GM12878 (cell line): ENCODE results near the gene RAB24. TPM values are rescaled to one million over a fixed set of nuclear protein-coding genes. Genes with fewer than 3 reads are reported as not detected.
A peak's percentile ranks its signal among the peaks of the same experiment; 100 is the strongest.

Experiments used
- BCL11A ChIP-seq: IDR thresholded peaks from 2 replicates; pipeline ENCODE4 v1.6.1; 2011; ENCODE audit warnings: low read depth, low read length
- BRCA1 ChIP-seq: IDR thresholded peaks from 2 replicates; pipeline ENCODE4 v1.6.1; 2011; ENCODE audit warnings: low read depth, low read length, improper control_type of control experiment
- CBFB ChIP-seq: IDR thresholded peaks from 2 replicates; pipeline ENCODE4 v1.6.1; 2016; ENCODE audit warnings: antibody characterized with exemption, low read depth
- CHD2 ChIP-seq: IDR thresholded peaks from 2 replicates; pipeline ENCODE4 v1.6.1; 2011; ENCODE audit warnings: low read depth, low read length, improper control_type of control experiment, borderline replicate concordance
- E2F8 ChIP-seq: fragments of 450-650 bp; IDR thresholded peaks from 2 replicates; pipeline ENCODE4 v1.6.1; 2018; ENCODE audit warnings: mild to moderate bottlenecking, low read depth, moderate library complexity; ENCODE audit not compliant: partially characterized antibody
- FOXK2 ChIP-seq: fragments of 450-650 bp; IDR thresholded peaks from 2 replicates; pipeline ENCODE4 v1.6.1; 2017; ENCODE audit warnings: mild to moderate bottlenecking, moderate library complexity
- KDM1A ChIP-seq: fragments of 200-600 bp; sonication (generic); IDR thresholded peaks from 2 replicates; pipeline ENCODE4 v1.6.1; 2016; ENCODE audit warnings: borderline replicate concordance
- MXI1 ChIP-seq: fragments of 150-350 bp; IDR thresholded peaks from 2 replicates; pipeline ENCODE4 v1.6.1; 2011; ENCODE audit warnings: low read depth, mild to moderate bottlenecking, inconsistent platforms, low read length, improper control_type of control experiment
- NFYA ChIP-seq: IDR thresholded peaks from 2 replicates; pipeline ENCODE4 v1.6.1; 2011; ENCODE audit warnings: low read depth, mild to moderate bottlenecking, low read length, improper control_type of control experiment, borderline replicate concordance
- PAX8 ChIP-seq: fragments of 450-650 bp; IDR thresholded peaks from 2 replicates; pipeline ENCODE4 v1.6.1; 2017; ENCODE audit warnings: mild to moderate bottlenecking, moderate library complexity
- POLR2A ChIP-seq: IDR thresholded peaks from 2 replicates; pipeline ENCODE4 v1.6.1; 2011; ENCODE audit warnings: low read depth, mild to moderate bottlenecking, low read length
- SMAD1 ChIP-seq: fragments of 450-650 bp; IDR thresholded peaks from 2 replicates; pipeline ENCODE4 v1.6.1; 2018; ENCODE audit warnings: mild to moderate bottlenecking, low read depth; ENCODE audit not compliant: partially characterized antibody
- SMARCA5 ChIP-seq: fragments of 450-650 bp; IDR thresholded peaks from 2 replicates; pipeline ENCODE4 v1.6.1; 2017; ENCODE audit warnings: mild to moderate bottlenecking
- SPI1 ChIP-seq: IDR thresholded peaks from 2 replicates; pipeline ENCODE4 v1.6.1; 2011; ENCODE audit warnings: low read depth, mild to moderate bottlenecking, low read length, moderate library complexity, borderline replicate concordance; ENCODE audit not compliant: insufficient read depth
- STAT1 ChIP-seq: fragments of 450-650 bp; conservative IDR thresholded peaks from 2 replicates; pipeline ENCODE4 v1.6.1; 2014; ENCODE audit warnings: antibody characterized with exemption, mild to moderate bottlenecking
- TAF1 ChIP-seq: IDR thresholded peaks from 2 replicates; pipeline ENCODE4 v1.6.1; 2011; ENCODE audit warnings: mild to moderate bottlenecking, low read depth, low read length, borderline replicate concordance
- ZNF207 ChIP-seq: fragments of 450-650 bp; IDR thresholded peaks from 2 replicates; pipeline ENCODE4 v1.6.1; 2014; ENCODE audit warnings: antibody characterized with exemption, mild to moderate bottlenecking, borderline replicate concordance
- polyA plus RNA-seq, 11 experiments: library from polyadenylated mRNA; depleted of rRNA in 4 of 11; unstranded in 6 of 11; stranded (reverse) in 5 of 11; fragments of >200 nt; fragmentation: Nextera tagmentation in 4 of 11; fragmentation: Illumina TruSeq in 1 of 11; extraction: Ambion mirVana in 4 of 11; extraction: Trizol in 1 of 11; gene quantifications; 1 replicate in 1 of 11; 2 replicates in 10 of 11; pipeline versions ENCODE4 v1.2.1 to v1.2.3, GENCODE V29; 2011 to 2016; ENCODE audit warnings: inconsistent platforms in 2 of 11, missing spikeins in 2 of 11, low read depth in 1 of 11
- total RNA-seq, 4 experiments: library from RNA; depleted of rRNA in 3 of 4; stranded (reverse); fragments of >200 nt in 3 of 4; fragmentation: Illumina TruSeq in 1 of 4; extraction: Trizol in 1 of 4; gene quantifications; 2 replicates each; pipeline versions ENCODE4 v1.2.1 to v1.2.3, GENCODE V29; 2013 to 2021
- TF ChIP-seq, protein P1 (sequence below): IDR thresholded peaks from 2 replicates; pipeline ENCODE4 v1.6.1; 2011; ENCODE audit warnings: borderline replicate concordance, low read depth, mild to moderate bottlenecking, moderate library complexity, low read length; ENCODE audit not compliant: insufficient read depth, poor library complexity, severe bottlenecking
- TF ChIP-seq, protein P2 (sequence below): fragments of 450-650 bp; formaldehyde crosslinking; IDR thresholded peaks from 2 replicates; pipeline ENCODE4 v1.4.0; 2022; ENCODE audit warnings: mild to moderate bottlenecking, moderate library complexity
- TF ChIP-seq, protein P3 (sequence below): IDR thresholded peaks from 2 replicates; pipeline ENCODE4 v1.6.1; 2012; ENCODE audit warnings: low read depth, low read length, improper control_type of control experiment

The RAB24 gene
- total and polyA plus RNA-seq, 10 of the 15 experiments (the other 5 are each of a cell fraction or from before 2014, with no cell fraction given): 8.0 to 44.4 (median 24.4) TPM

DNA sequence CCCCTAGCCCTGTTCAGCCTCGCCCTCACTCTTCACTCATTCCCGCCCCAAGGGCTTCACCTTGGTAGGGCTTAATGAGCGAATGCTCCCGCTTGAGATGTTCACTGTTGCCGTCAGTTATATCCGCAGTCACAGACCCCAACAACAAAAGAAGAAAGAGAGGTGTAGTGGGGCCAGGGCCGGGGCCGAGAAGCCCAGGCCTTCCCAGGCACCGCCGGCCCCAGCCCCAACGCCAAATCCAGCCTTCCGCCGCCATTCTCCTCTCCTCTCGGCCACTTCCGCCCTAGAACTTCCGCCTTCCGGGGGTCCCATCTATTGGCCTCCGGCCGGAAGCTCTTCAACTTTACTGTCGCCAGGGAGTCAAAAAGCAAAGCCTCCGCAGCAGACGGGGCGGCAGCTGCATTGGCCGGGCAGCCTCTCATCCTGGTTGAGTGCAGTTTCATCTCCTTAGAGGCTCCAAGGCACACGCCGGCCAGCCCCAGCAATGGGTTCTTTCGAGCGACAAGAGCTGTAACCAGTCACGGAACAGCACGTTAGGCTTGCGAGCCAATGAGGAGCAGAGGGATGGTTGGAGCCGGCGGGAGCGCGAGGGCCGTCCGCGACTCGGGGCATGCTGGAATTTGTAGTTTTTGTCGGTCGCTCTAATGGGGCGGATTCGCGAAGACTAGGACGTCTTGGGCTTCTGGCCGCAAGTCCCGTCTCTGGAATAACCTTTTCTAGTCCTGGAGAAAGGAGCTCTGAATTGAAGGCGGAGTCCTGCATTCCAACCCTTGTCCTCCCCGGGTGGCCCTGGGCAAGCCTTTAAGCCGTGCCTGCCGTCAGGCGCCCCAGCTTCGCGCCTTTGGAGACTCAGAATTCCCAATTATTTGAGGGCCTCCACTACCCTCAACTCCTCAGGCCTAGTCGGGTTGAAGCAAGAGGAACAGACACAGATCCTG, 48.1 kb upstream of the RAB24 start, which contains the start of gene LMAN2 (continued):
- TF ChIP-seq ZNF207 (peak; percentile 99), PAX8 (no peak), FOXK2 (peak; percentile 56), STAT1 (0 out of 2 replicates have a peak, but pooled peaks have one; percentile 78), NFYA (peak; percentile 92), SMAD1 (no peak), SMARCA5 (peak; percentile 52), TAF1 (peak; percentile 90), POLR2A (peak; percentile 88), CHD2 (peak; percentile 95), SPI1 (peak; percentile 61; the same call in 1 of the 2 replicates), KDM1A (no peak), MXI1 (peak; percentile 65), CBFB (peak; percentile 76; the same call in 1 of the 2 replicates), E2F8 (peak; percentile 99), BRCA1 (no peak; the same call in 1 of the 2 replicates), BCL11A (no peak)
- TF ChIP-seq, protein P1, sequence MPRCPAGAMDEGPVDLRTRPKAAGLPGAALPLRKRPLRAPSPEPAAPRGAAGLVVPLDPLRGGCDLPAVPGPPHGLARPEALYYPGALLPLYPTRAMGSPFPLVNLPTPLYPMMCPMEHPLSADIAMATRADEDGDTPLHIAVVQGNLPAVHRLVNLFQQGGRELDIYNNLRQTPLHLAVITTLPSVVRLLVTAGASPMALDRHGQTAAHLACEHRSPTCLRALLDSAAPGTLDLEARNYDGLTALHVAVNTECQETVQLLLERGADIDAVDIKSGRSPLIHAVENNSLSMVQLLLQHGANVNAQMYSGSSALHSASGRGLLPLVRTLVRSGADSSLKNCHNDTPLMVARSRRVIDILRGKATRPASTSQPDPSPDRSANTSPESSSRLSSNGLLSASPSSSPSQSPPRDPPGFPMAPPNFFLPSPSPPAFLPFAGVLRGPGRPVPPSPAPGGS: no peak
- TF ChIP-seq, protein P2, sequence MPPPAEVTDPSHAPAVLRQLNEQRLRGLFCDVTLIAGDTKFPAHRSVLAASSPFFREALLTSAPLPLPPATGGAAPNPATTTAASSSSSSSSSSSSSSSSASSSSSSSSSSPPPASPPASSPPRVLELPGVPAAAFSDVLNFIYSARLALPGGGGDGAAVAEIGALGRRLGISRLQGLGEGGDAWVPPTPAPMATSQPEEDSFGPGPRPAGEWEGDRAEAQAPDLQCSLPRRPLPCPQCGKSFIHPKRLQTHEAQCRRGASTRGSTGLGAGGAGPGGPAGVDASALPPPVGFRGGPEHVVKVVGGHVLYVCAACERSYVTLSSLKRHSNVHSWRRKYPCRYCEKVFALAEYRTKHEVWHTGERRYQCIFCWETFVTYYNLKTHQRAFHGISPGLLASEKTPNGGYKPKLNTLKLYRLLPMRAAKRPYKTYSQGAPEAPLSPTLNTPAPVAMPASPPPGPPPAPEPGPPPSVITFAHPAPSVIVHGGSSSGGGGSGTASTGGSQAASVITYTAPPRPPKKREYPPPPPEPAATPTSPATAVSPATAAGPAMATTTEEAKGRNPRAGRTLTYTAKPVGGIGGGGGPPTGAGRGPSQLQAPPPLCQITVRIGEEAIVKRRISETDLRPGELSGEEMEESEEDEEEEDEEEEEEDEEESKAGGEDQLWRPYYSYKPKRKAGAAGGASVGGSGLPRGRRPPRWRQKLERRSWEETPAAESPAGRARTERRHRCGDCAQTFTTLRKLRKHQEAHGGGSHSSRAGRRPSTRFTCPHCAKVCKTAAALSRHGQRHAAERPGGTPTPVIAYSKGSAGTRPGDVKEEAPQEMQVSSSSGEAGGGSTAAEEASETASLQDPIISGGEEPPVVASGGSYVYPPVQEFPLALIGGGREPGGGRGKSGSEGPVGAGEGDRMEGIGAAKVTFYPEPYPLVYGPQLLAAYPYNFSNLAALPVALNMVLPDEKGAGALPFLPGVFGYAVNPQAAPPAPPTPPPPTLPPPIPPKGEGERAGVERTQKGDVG (CRISPR knock-in tag): no peak
- TF ChIP-seq, protein P3, sequence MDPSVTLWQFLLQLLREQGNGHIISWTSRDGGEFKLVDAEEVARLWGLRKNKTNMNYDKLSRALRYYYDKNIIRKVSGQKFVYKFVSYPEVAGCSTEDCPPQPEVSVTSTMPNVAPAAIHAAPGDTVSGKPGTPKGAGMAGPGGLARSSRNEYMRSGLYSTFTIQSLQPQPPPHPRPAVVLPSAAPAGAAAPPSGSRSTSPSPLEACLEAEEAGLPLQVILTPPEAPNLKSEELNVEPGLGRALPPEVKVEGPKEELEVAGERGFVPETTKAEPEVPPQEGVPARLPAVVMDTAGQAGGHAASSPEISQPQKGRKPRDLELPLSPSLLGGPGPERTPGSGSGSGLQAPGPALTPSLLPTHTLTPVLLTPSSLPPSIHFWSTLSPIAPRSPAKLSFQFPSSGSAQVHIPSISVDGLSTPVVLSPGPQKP: peak; percentile 91
